HG03097 (cell line): ENCODE measurements around the gene SCGB1C2.
A peak's percentile ranks its signal among the peaks of the same experiment; 100 is the strongest.
"Not testable (repeated sequence)": the region's sequence is repeated elsewhere in the genome, so short reads cannot be mapped to it uniquely, and the experiment has no call there.

Experiments
- ATAC-seq: cut with Tn5 transposase; IDR thresholded peaks from one replicate; pipeline ENCODE4 v1.9.1; 2021; ENCODE audit not compliant: unreplicated experiment, low FRiP score

The SCGB1C2 gene

GRCh38 chr17:137166-137807, at the start of gene SCGB1C2:
Gene SCGB1C2 (plus strand): TSS chr17:137569. CDS start chr17:137591, 22 bp downstream.
- not testable (repeated sequence) for ATAC-seq

- ATAC-seq: not testable (repeated sequence)
Measured at GRCh38 chr17:113111-113510, 24.3 kb upstream of the SCGB1C2 start.

- ATAC-seq: not testable (repeated sequence)
Measured at GRCh38 chr17:118339-118917, 18.9 kb upstream of the SCGB1C2 start.

GRCh38 chr17:133932-134331, 3.4 kb upstream of the SCGB1C2 start:
- peak; percentile 12 for ATAC-seq

- peak; percentile 77 for ATAC-seq
Measured at GRCh38 chr17:134332-134785, 3.0 kb upstream of the SCGB1C2 start.

GRCh38 chr17:135022-135421, 2.3 kb upstream of the SCGB1C2 start:
- not testable (repeated sequence) for ATAC-seq

- ATAC-seq: not testable (repeated sequence)
Measured at GRCh38 chr17:135895-136294, 1.5 kb upstream of the SCGB1C2 start.

GRCh38 chr17:136531-136930, 838 bp upstream of the SCGB1C2 start:
- peak; percentile 55 for ATAC-seq

GRCh38 chr17:139401-140205, 2.2 kb downstream of the SCGB1C2 start:
- not testable (repeated sequence) for ATAC-seq

- no peak for ATAC-seq
Measured at GRCh38 chr17:142102-142661, 4.8 kb downstream of the SCGB1C2 start.

GRCh38 chr17:142876-143784, 5.8 kb downstream of the SCGB1C2 start:
- no peak for ATAC-seq

- no peak for ATAC-seq
Measured at GRCh38 chr17:143785-144281, 6.5 kb downstream of the SCGB1C2 start.

GRCh38 chr17:144936-145670, 7.7 kb downstream of the SCGB1C2 start:
- ATAC-seq: no peak

- ATAC-seq: no peak
Measured at GRCh38 chr17:145671-146541, 8.5 kb downstream of the SCGB1C2 start.

GRCh38 chr17:146546-146945, 9.2 kb downstream of the SCGB1C2 start:
- no peak for ATAC-seq

GRCh38 chr17:146983-147761, 9.8 kb downstream of the SCGB1C2 start:
- ATAC-seq: no peak
